HL-60 (cell line): ENCODE measurements around the gene PLSCR3.

Experiments
- DNase-seq, 2 experiments: peaks; one replicate each; pipeline ENCODE4 v3.0.0-alpha.2; 2010 to 2020; ENCODE audit warnings: low read depth in 1 of 2, low spot score in 1 of 2
- H3K27ac ChIP-seq: fragments of 250-450 bp; sonication (Bioruptor Pico); replicated peaks from 2 replicates; pipeline ENCODE4 v1.5.1; 2020; ENCODE audit warnings: mild to moderate bottlenecking, moderate library complexity
- H3K27me3 ChIP-seq: fragments of 250-450 bp; sonication (Bioruptor Pico); 2 replicates; pipeline ENCODE4 v1.5.1; 2021; ENCODE audit warnings: mild to moderate bottlenecking, moderate library complexity; ENCODE audit not compliant: insufficient read depth, poor library complexity, severe bottlenecking
- H3K4me3 ChIP-seq: replicated peaks from 2 replicates; pipeline ENCODE4 v1.5.1; 2011; ENCODE audit warnings: mild to moderate bottlenecking, control low read depth, low read length; ENCODE audit not compliant: insufficient read depth
- CTCF ChIP-seq: IDR thresholded peaks from one replicate; pipeline ENCODE4 v1.5.1; 2011; ENCODE audit warnings: low read length, control low read depth, inconsistent platforms; ENCODE audit not compliant: insufficient read depth
- GABPA ChIP-seq: IDR thresholded peaks from 2 replicates; pipeline ENCODE4 v1.6.1; 2012; ENCODE audit warnings: low read depth
- POLR2AphosphoS5 ChIP-seq: IDR thresholded peaks from 2 replicates; pipeline ENCODE4 v1.6.1; 2012; ENCODE audit warnings: low read depth
- REST ChIP-seq: IDR thresholded peaks from 2 replicates; pipeline ENCODE4 v1.6.1; 2012; ENCODE audit warnings: low read depth; ENCODE audit not compliant: insufficient replicate concordance
- SPI1 ChIP-seq: IDR thresholded peaks from 2 replicates; pipeline ENCODE4 v1.6.1; 2012; ENCODE audit warnings: low read depth, mild to moderate bottlenecking, borderline replicate concordance

The PLSCR3 gene

GRCh38 chr17:7347630-7348477 is 46.5 kb downstream of the PLSCR3 start:
- no peaks in the 10 kb centered on the region for H3K27me3 ChIP-seq
- TF ChIP-seq SPI1 = no peak
- no peak for TF ChIP-seq GABPA
- no peak for TF ChIP-seq REST
- no peak for TF ChIP-seq POLR2AphosphoS5
- no peak for TF ChIP-seq CTCF
- no peak for DNase-seq
- no peak overlapping the region for H3K4me3 ChIP-seq
- no peak overlapping the region for H3K27ac ChIP-seq

- TF ChIP-seq CTCF = no peak
- TF ChIP-seq SPI1 = no peak
- no peak for TF ChIP-seq GABPA
- no peak for TF ChIP-seq POLR2AphosphoS5
- TF ChIP-seq REST = no peak
- Histone ChIP-seq H3K27ac (no peak overlapping the region), H3K4me3 (no peak overlapping the region), H3K27me3 (no peaks in the 10 kb centered on the region)
- DNase-seq = no peak
Observed at GRCh38 chr17:7346761-7347614, 47.3 kb downstream of the PLSCR3 start.

GRCh38 chr17:7343250-7343649 is 51.1 kb downstream of the PLSCR3 start:
- DNase-seq = no peak
- no peak overlapping the region for H3K4me3 ChIP-seq
- no peaks in the 10 kb centered on the region for H3K27me3 ChIP-seq
- TF ChIP-seq SPI1 (no peak), GABPA (no peak), POLR2AphosphoS5 (no peak), REST (no peak), CTCF (no peak)
- H3K27ac ChIP-seq = no peak overlapping the region
